GM12878 (cell line): Measurements from ENCODE around the gene COX6B1. TPM values are rescaled to one million over a fixed set of nuclear protein-coding genes. Genes with fewer than 3 reads are reported as not detected.

Experiments
- polyA plus RNA-seq, 11 experiments: library from polyadenylated mRNA; depleted of rRNA in 4 of 11; unstranded in 6 of 11; stranded (reverse) in 5 of 11; fragments of >200 nt; fragmentation: Nextera tagmentation in 4 of 11; fragmentation: Illumina TruSeq in 1 of 11; extraction: Ambion mirVana in 4 of 11; extraction: Trizol in 1 of 11; gene quantifications; 1 replicate in 1 of 11; 2 replicates in 10 of 11; pipeline versions ENCODE4 v1.2.1 to v1.2.3, GENCODE V29; 2011 to 2016; ENCODE audit warnings: inconsistent platforms in 2 of 11, missing spikeins in 2 of 11, low read depth in 1 of 11
- total RNA-seq, 4 experiments: library from RNA; depleted of rRNA in 3 of 4; stranded (reverse); fragments of >200 nt in 3 of 4; fragmentation: Illumina TruSeq in 1 of 4; extraction: Trizol in 1 of 4; gene quantifications; 2 replicates each; pipeline versions ENCODE4 v1.2.1 to v1.2.3, GENCODE V29; 2013 to 2021

Gene COX6B1
- total and polyA plus RNA-seq, 10 of the 15 experiments (the other 5 are each of a cell fraction or from before 2014, with no cell fraction given) = 500 to 1,700 (median 862) TPM

Other genes starting within 250 kb of the COX6B1 start
Only the 7 nearest of the 25 such genes appear.
- not detected in 2 replicates for gene PMIS2, start 62.1 kb upstream of the COX6B1 start, total RNA-seq (2014; rRNA removed)
- not detected in 2 replicates for gene PMIS2, start 62.1 kb upstream of the COX6B1 start, total RNA-seq (2014; rRNA removed; fragmentation: Illumina TruSeq; extraction: Trizol)
- gene PMIS2, start 62.1 kb upstream of the COX6B1 start, total RNA-seq (2021) = not detected in 2 replicates
- gene PMIS2, start 62.1 kb upstream of the COX6B1 start, polyA plus RNA-seq (2011; rRNA removed) = not detected in 2 replicates
- not detected in 2 replicates for gene PMIS2, start 62.1 kb upstream of the COX6B1 start, polyA plus RNA-seq (2014; fragmentation: Illumina TruSeq; extraction: Trizol)
- gene PMIS2, start 62.1 kb upstream of the COX6B1 start, polyA plus RNA-seq (2014; fragmentation: Nextera tagmentation; extraction: Ambion mirVana) = not detected
- not detected in 2 replicates for gene PMIS2, start 62.1 kb upstream of the COX6B1 start, polyA plus RNA-seq (2014; rRNA removed)
- gene PMIS2, start 62.1 kb upstream of the COX6B1 start, polyA plus RNA-seq (2016; fragmentation: Nextera tagmentation; extraction: Ambion mirVana) = not detected
- 25.7 and 28.0 TPM in 2 replicates for gene HAUS5, start 35.6 kb upstream of the COX6B1 start, total RNA-seq (2014; rRNA removed)
- gene HAUS5, start 35.6 kb upstream of the COX6B1 start, total RNA-seq (2014; rRNA removed; fragmentation: Illumina TruSeq; extraction: Trizol) = 8.6 and 8.9 TPM in 2 replicates
- 32.6 and 34.9 TPM in 2 replicates for gene HAUS5, start 35.6 kb upstream of the COX6B1 start, total RNA-seq (2021)
- gene HAUS5, start 35.6 kb upstream of the COX6B1 start, polyA plus RNA-seq (2011; rRNA removed) = 7.9 and 9.7 TPM in 2 replicates
- 5.1 and 7.6 TPM in 2 replicates for gene HAUS5, start 35.6 kb upstream of the COX6B1 start, polyA plus RNA-seq (2014; fragmentation: Illumina TruSeq; extraction: Trizol)
- 1 to 10 TPM; 3.1 to 3.6 TPM for gene HAUS5, start 35.6 kb upstream of the COX6B1 start, polyA plus RNA-seq (2014; fragmentation: Nextera tagmentation; extraction: Ambion mirVana)
- 25.5 and 28.5 TPM in 2 replicates for gene HAUS5, start 35.6 kb upstream of the COX6B1 start, polyA plus RNA-seq (2014; rRNA removed)
- gene HAUS5, start 35.6 kb upstream of the COX6B1 start, polyA plus RNA-seq (2016; fragmentation: Nextera tagmentation; extraction: Ambion mirVana) = 10 to 100 TPM; 31.3 to 32.0 TPM
- gene RBM42, start 19.3 kb upstream of the COX6B1 start, total RNA-seq (2014; rRNA removed) = 53.9 and 58.8 TPM in 2 replicates
- gene RBM42, start 19.3 kb upstream of the COX6B1 start, total RNA-seq (2014; rRNA removed; fragmentation: Illumina TruSeq; extraction: Trizol) = 20.5 and 23.8 TPM in 2 replicates
- gene RBM42, start 19.3 kb upstream of the COX6B1 start, total RNA-seq (2021) = 94.6 and 105 TPM in 2 replicates
- 16.6 and 38.3 TPM in 2 replicates for gene RBM42, start 19.3 kb upstream of the COX6B1 start, polyA plus RNA-seq (2011; rRNA removed)
- 4.0 and 16.3 TPM in 2 replicates for gene RBM42, start 19.3 kb upstream of the COX6B1 start, polyA plus RNA-seq (2014; fragmentation: Illumina TruSeq; extraction: Trizol)
- gene RBM42, start 19.3 kb upstream of the COX6B1 start, polyA plus RNA-seq (2014; fragmentation: Nextera tagmentation; extraction: Ambion mirVana) = 10 to 100 TPM in 1 of 2 experiments, 1 to 10 TPM in 1; 4.2 to 11.1 TPM
- gene RBM42, start 19.3 kb upstream of the COX6B1 start, polyA plus RNA-seq (2014; rRNA removed) = 68.4 and 83.3 TPM in 2 replicates
- 100 to 1,000 TPM; 105 to 117 TPM for gene RBM42, start 19.3 kb upstream of the COX6B1 start, polyA plus RNA-seq (2016; fragmentation: Nextera tagmentation; extraction: Ambion mirVana)
- 0.82 and 1.1 TPM in 2 replicates for gene ETV2, start 6.6 kb upstream of the COX6B1 start, total RNA-seq (2014; rRNA removed)
- gene ETV2, start 6.6 kb upstream of the COX6B1 start, total RNA-seq (2014; rRNA removed; fragmentation: Illumina TruSeq; extraction: Trizol) = 0.18 and 0.22 TPM in 2 replicates
- gene ETV2, start 6.6 kb upstream of the COX6B1 start, total RNA-seq (2021) = 0.93 and 1.3 TPM in 2 replicates
- 0.19 and 0.46 TPM in 2 replicates for gene ETV2, start 6.6 kb upstream of the COX6B1 start, polyA plus RNA-seq (2011; rRNA removed)
- not detected in 2 replicates for gene ETV2, start 6.6 kb upstream of the COX6B1 start, polyA plus RNA-seq (2014; fragmentation: Illumina TruSeq; extraction: Trizol)
- under 1 TPM; 0.10 to 0.13 TPM for gene ETV2, start 6.6 kb upstream of the COX6B1 start, polyA plus RNA-seq (2014; fragmentation: Nextera tagmentation; extraction: Ambion mirVana)
- gene ETV2, start 6.6 kb upstream of the COX6B1 start, polyA plus RNA-seq (2014; rRNA removed) = 1.2 and 1.4 TPM in 2 replicates
- gene ETV2, start 6.6 kb upstream of the COX6B1 start, polyA plus RNA-seq (2016; fragmentation: Nextera tagmentation; extraction: Ambion mirVana) = under 1 TPM; 0.54 to 0.66 TPM
- not detected in 2 replicates for gene UPK1A, start 18.2 kb downstream of the COX6B1 start, total RNA-seq (2014; rRNA removed)
- gene UPK1A, start 18.2 kb downstream of the COX6B1 start, total RNA-seq (2014; rRNA removed; fragmentation: Illumina TruSeq; extraction: Trizol) = not detected in 2 replicates
- gene UPK1A, start 18.2 kb downstream of the COX6B1 start, total RNA-seq (2021) = not detected in 2 replicates
- 1.3 and 1.9 TPM in 2 replicates for gene UPK1A, start 18.2 kb downstream of the COX6B1 start, polyA plus RNA-seq (2011; rRNA removed)
- not detected in 2 replicates for gene UPK1A, start 18.2 kb downstream of the COX6B1 start, polyA plus RNA-seq (2014; fragmentation: Illumina TruSeq; extraction: Trizol)
- under 1 TPM in 1 of 2 experiments, not detected in 1; 0.26 TPM for gene UPK1A, start 18.2 kb downstream of the COX6B1 start, polyA plus RNA-seq (2014; fragmentation: Nextera tagmentation; extraction: Ambion mirVana)
- gene UPK1A, start 18.2 kb downstream of the COX6B1 start, polyA plus RNA-seq (2014; rRNA removed) = 0.06 and 0.15 TPM in 2 replicates
- gene UPK1A, start 18.2 kb downstream of the COX6B1 start, polyA plus RNA-seq (2016; fragmentation: Nextera tagmentation; extraction: Ambion mirVana) = not detected
- 11.0 and 13.9 TPM in 2 replicates for gene ZBTB32, start 56.2 kb downstream of the COX6B1 start, total RNA-seq (2014; rRNA removed)
- gene ZBTB32, start 56.2 kb downstream of the COX6B1 start, total RNA-seq (2014; rRNA removed; fragmentation: Illumina TruSeq; extraction: Trizol) = 11.0 and 11.4 TPM in 2 replicates
- 45.6 and 46.7 TPM in 2 replicates for gene ZBTB32, start 56.2 kb downstream of the COX6B1 start, total RNA-seq (2021)
- gene ZBTB32, start 56.2 kb downstream of the COX6B1 start, polyA plus RNA-seq (2011; rRNA removed) = 10.2 and 18.2 TPM in 2 replicates
- 6.2 and 13.2 TPM in 2 replicates for gene ZBTB32, start 56.2 kb downstream of the COX6B1 start, polyA plus RNA-seq (2014; fragmentation: Illumina TruSeq; extraction: Trizol)
- gene ZBTB32, start 56.2 kb downstream of the COX6B1 start, polyA plus RNA-seq (2014; fragmentation: Nextera tagmentation; extraction: Ambion mirVana) = 1 to 10 TPM; 1.0 to 3.6 TPM
- gene ZBTB32, start 56.2 kb downstream of the COX6B1 start, polyA plus RNA-seq (2014; rRNA removed) = 34.7 and 36.7 TPM in 2 replicates
- gene ZBTB32, start 56.2 kb downstream of the COX6B1 start, polyA plus RNA-seq (2016; fragmentation: Nextera tagmentation; extraction: Ambion mirVana) = 10 to 100 TPM; 32.4 to 36.4 TPM
- 5.3 and 7.8 TPM in 2 replicates for gene KMT2B, start 69.7 kb downstream of the COX6B1 start, total RNA-seq (2014; rRNA removed)
- 3.8 and 3.9 TPM in 2 replicates for gene KMT2B, start 69.7 kb downstream of the COX6B1 start, total RNA-seq (2014; rRNA removed; fragmentation: Illumina TruSeq; extraction: Trizol)
- gene KMT2B, start 69.7 kb downstream of the COX6B1 start, total RNA-seq (2021) = 35.3 and 35.6 TPM in 2 replicates
- 6.8 and 14.9 TPM in 2 replicates for gene KMT2B, start 69.7 kb downstream of the COX6B1 start, polyA plus RNA-seq (2011; rRNA removed)
- gene KMT2B, start 69.7 kb downstream of the COX6B1 start, polyA plus RNA-seq (2014; fragmentation: Illumina TruSeq; extraction: Trizol) = 7.6 and 14.7 TPM in 2 replicates
- gene KMT2B, start 69.7 kb downstream of the COX6B1 start, polyA plus RNA-seq (2014; fragmentation: Nextera tagmentation; extraction: Ambion mirVana) = under 1 TPM; 0.71 to 0.91 TPM
- gene KMT2B, start 69.7 kb downstream of the COX6B1 start, polyA plus RNA-seq (2014; rRNA removed) = 21.9 and 23.0 TPM in 2 replicates
- gene KMT2B, start 69.7 kb downstream of the COX6B1 start, polyA plus RNA-seq (2016; fragmentation: Nextera tagmentation; extraction: Ambion mirVana) = 1 to 10 TPM; 4.0 to 4.1 TPM